A549 (cell line): ENCODE data around the gene SPPL2C. TPM values are rescaled to one million over a fixed set of nuclear protein-coding genes. Genes with fewer than 3 reads are reported as not detected.

ENCODE experiments used
- ATAC-seq, 2 experiments: fragments of 200-7000 bp in 1 of 2; fragments of >200 bp in 1 of 2; cut with Nextera tagmentation in 1 of 2; cut with Tn5 transposase in 1 of 2; 3 replicates each; pipeline versions ENCODE4 v1.8.0 to v1.9.1; 2018 to 2020; ENCODE audit warnings: mild to moderate bottlenecking in 1 of 2, moderate library complexity in 1 of 2
- CTCF ChIA-PET: fragments of 300-600 bp; sonication (Branson Sonifier 250); formaldehyde crosslinking; extraction: SDS; loops from one replicate; lab custom pipeline; 2021; ENCODE audit warnings: antibody characterized with exemption, inconsistent platforms; lab: Yijun Ruan, JAX
- POLR2A ChIA-PET: fragments of 350-600 bp; formaldehyde crosslinking; extraction: SDS; loops from one replicate; lab custom pipeline; 2021; ENCODE audit warnings: antibody characterized with exemption, inconsistent platforms; lab: Yijun Ruan, JAX
- DNase-seq, 2 experiments: peaks; one replicate each; pipeline versions ENCODE4 v3.0.0 to v3.0.0-alpha.2; 2011 to 2016; ENCODE audit warnings: low read depth in 1 of 2, low spot score in 1 of 2
- FAIRE-seq: peaks from 2 replicates; lab custom pipeline; 2011; peaks lifted over from hg19 to GRCh38; lab: Jason Lieb, UNC
- H3K27ac ChIP-seq, 2 experiments: fragments of >200 bp; sonication (Bioruptor Twin); formaldehyde crosslinking; 3 replicates each; pipeline ENCODE4 v1.5.1; 2016 to 2017
- H3K4me1 ChIP-seq: fragments of >200 bp; sonication (Bioruptor Twin); formaldehyde crosslinking; 3 replicates; pipeline ENCODE4 v1.6.1; 2016
- H3K4me2 ChIP-seq: fragments of >200 bp; sonication (Bioruptor Twin); formaldehyde crosslinking; 3 replicates; pipeline ENCODE4 v1.6.1; 2016
- H3K4me3 ChIP-seq: fragments of >200 bp; sonication (Bioruptor Twin); formaldehyde crosslinking; 3 replicates; pipeline ENCODE4 v1.5.1; 2016
- H3K9me3 ChIP-seq: fragments of >200 bp; sonication (Bioruptor Twin); formaldehyde crosslinking; 3 replicates; pipeline ENCODE4 v1.6.1; 2016
- CBX8 ChIP-seq: fragments of 200-600 bp; sonication (generic); IDR thresholded peaks from 2 replicates; pipeline ENCODE4 v1.6.1; 2016
- CEBPB ChIP-seq, 2 experiments: fragments of >200 bp in 1 of 2; sonication (Bioruptor Twin) in 1 of 2; formaldehyde crosslinking in 1 of 2; IDR thresholded peaks; 2 replicates each; pipeline ENCODE4 v1.6.1; 2012 to 2016
- CHD2 ChIP-seq: fragments of 150-350 bp; IDR thresholded peaks from 2 replicates; pipeline ENCODE4 v1.6.1; 2014; ENCODE audit warnings: low read length; ENCODE audit not compliant: partially characterized antibody
- CHD4 ChIP-seq: fragments of 200-600 bp; sonication (generic); IDR thresholded peaks from 2 replicates; pipeline ENCODE4 v1.6.1; 2016; ENCODE audit warnings: antibody characterized with exemption, mild to moderate bottlenecking, borderline replicate concordance
- FOSB ChIP-seq: fragments of 250-450 bp; sonication (Bioruptor Pico); IDR thresholded peaks from 2 replicates; pipeline ENCODE4 v1.5.0; 2020; ENCODE audit warnings: mild to moderate bottlenecking, moderate library complexity
- FOSL2 ChIP-seq, 2 experiments: fragments of 450-650 bp in 1 of 2; fragments of >200 bp in 1 of 2; sonication (Bioruptor Twin) in 1 of 2; formaldehyde crosslinking; IDR thresholded peaks; 2 replicates each; pipeline versions ENCODE4 v1.5.0 to v1.6.1; 2016 to 2020; ENCODE audit warnings: mild to moderate bottlenecking in 1 of 2, moderate library complexity in 1 of 2
- HOXA7 ChIP-seq: fragments of 250-450 bp; sonication (Bioruptor Pico); IDR thresholded peaks from 2 replicates; pipeline ENCODE4 v1.5.0; 2020; ENCODE audit warnings: mild to moderate bottlenecking, moderate library complexity
- KDM5A ChIP-seq: fragments of 200-600 bp; sonication (generic); IDR thresholded peaks from 2 replicates; pipeline ENCODE4 v1.6.1; 2016; ENCODE audit warnings: antibody characterized with exemption, mild to moderate bottlenecking
- MAZ ChIP-seq: fragments of 150-350 bp; IDR thresholded peaks from 2 replicates; pipeline ENCODE4 v1.6.1; 2014; ENCODE audit warnings: antibody characterized with exemption, low read depth, low read length, borderline replicate concordance
- MYC ChIP-seq: IDR thresholded peaks from 2 replicates; pipeline ENCODE4 v1.6.1; 2012; ENCODE audit warnings: mild to moderate bottlenecking, inconsistent platforms, low read length, improper control_type of control experiment, borderline replicate concordance
- NPAS2 ChIP-seq: fragments of 250-450 bp; sonication (Bioruptor Pico); IDR thresholded peaks from 2 replicates; pipeline ENCODE4 v1.8.0; 2022; ENCODE audit warnings: mild to moderate bottlenecking, moderate library complexity, borderline replicate concordance
- POLR2A ChIP-seq: IDR thresholded peaks from 2 replicates; pipeline ENCODE4 v1.6.1; 2012; ENCODE audit warnings: mild to moderate bottlenecking, low read length
- RFX5 ChIP-seq: fragments of 450-650 bp; IDR thresholded peaks from 2 replicates; pipeline ENCODE4 v1.7.1; 2014; ENCODE audit warnings: antibody characterized with exemption, mild to moderate bottlenecking, moderate library complexity
- RNF2 ChIP-seq: fragments of 200-600 bp; sonication (generic); IDR thresholded peaks from 2 replicates; pipeline ENCODE4 v1.6.1; 2016; ENCODE audit warnings: low read depth, mild to moderate bottlenecking, antibody characterized with exemption, moderate library complexity, borderline replicate concordance
- ZFP36 ChIP-seq: fragments of 450-650 bp; IDR thresholded peaks from 2 replicates; pipeline ENCODE4 v1.6.1; 2014; ENCODE audit warnings: borderline replicate concordance; ENCODE audit not compliant: partially characterized antibody
- ZNF302 ChIP-seq: fragments of 250-450 bp; sonication (Bioruptor Pico); IDR thresholded peaks from 2 replicates; pipeline ENCODE4 v1.9.0; 2021; ENCODE audit warnings: inconsistent platforms, mild to moderate bottlenecking, moderate library complexity
- WGBS: methylation state at CpG from one replicate; pipeline ENCODE4 v1.1.6; 2017; ENCODE audit errors: missing lambda C conversion rate; 5-methylcytosine and 5-hydroxymethylcytosine counted together
- polyA plus RNA-seq, 4 experiments: library from polyadenylated mRNA; depleted of rRNA in 3 of 4; stranded (reverse); fragments of >200 nt; fragmentation: RNase III in 1 of 4; extraction: RNeasy Plus Mini Kit Qiagen cat#74134 plus additional on column Dnase treatment in 1 of 4; gene quantifications; 2 replicates in 3 of 4; 3 replicates in 1 of 4; pipeline ENCODE4 v1.2.3, GENCODE V29; 2011 to 2017
- TF ChIP-seq, protein P1 (sequence below): fragments of >200 bp; sonication (Bioruptor Twin); formaldehyde crosslinking; IDR thresholded peaks from 3 replicates; pipeline ENCODE4 v1.6.1; 2016
- TF ChIP-seq, protein P2 (sequence below): fragments of 250-450 bp; sonication (Bioruptor Pico); IDR thresholded peaks from 2 replicates; pipeline ENCODE4 v1.5.0; 2020; ENCODE audit warnings: low read depth, mild to moderate bottlenecking, moderate library complexity
- TF ChIP-seq, protein P3 (sequence below): fragments of 200-600 bp; sonication (generic); IDR thresholded peaks from 2 replicates; pipeline ENCODE4 v1.6.1; 2016; ENCODE audit warnings: antibody characterized with exemption, mild to moderate bottlenecking, moderate library complexity
- TF ChIP-seq, protein P4 (sequence below): IDR thresholded peaks from 2 replicates; pipeline ENCODE4 v1.6.1; 2012; ENCODE audit warnings: low read depth, borderline replicate concordance

The SPPL2C gene
- polyA plus RNA-seq, 2 of the 4 experiments (the other 2 are of a cell fraction), result not detected

DNA sequence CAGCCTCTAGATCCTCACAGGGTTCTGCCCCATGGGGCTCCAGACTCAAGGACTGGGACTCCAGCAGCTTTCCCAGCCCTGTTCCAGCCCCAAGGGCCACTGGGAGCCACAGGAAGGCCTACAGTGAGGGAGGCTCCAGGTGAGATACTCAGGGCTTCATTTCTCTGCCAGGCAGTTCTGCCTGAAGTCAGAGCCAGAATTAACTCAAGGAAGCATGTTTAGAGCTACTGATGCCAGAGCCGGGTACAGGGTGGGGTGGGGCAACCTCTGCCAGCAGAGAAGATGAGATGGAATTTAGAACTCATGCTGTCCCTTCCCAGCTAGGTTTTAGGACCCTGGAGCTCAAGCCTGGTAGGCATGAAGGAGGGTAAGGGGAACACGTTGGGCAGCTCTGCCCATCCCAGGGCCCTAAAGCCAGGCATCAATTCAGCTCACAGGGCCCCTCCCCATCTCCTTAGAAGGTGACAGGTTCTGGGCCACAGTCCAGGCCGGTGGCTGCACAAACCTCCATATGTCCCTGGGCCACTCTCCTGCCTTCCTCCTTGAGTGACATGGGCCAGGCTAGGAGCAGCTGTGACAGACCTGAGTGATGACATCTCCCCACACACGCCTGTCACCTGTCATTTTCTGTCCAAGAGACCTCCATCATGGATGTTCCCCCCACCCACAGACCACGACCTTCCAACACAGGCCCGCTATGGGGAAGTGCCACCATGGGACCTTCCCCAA lies 24.5 kb upstream of the SPPL2C start (continued):
- TF ChIP-seq, protein P1, sequence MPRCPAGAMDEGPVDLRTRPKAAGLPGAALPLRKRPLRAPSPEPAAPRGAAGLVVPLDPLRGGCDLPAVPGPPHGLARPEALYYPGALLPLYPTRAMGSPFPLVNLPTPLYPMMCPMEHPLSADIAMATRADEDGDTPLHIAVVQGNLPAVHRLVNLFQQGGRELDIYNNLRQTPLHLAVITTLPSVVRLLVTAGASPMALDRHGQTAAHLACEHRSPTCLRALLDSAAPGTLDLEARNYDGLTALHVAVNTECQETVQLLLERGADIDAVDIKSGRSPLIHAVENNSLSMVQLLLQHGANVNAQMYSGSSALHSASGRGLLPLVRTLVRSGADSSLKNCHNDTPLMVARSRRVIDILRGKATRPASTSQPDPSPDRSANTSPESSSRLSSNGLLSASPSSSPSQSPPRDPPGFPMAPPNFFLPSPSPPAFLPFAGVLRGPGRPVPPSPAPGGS, result no peak

DNA sequence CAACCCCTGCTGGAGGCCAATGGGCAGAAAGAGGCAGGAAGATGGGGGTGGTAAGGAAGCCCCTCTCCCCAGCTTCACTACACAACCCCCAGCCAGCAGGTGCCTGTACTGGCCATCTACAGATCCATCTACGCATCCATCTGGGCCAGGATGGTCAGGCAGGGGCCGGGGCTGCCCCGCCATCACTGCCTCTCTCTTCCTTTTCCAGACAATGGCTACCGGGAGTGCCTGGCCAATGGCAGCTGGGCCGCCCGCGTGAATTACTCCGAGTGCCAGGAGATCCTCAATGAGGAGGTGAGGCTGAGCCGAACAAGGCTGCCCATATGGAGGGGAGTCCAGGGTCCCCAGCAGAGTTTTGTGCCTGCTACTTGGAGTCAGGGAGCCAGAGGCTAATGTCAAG lies 23.5 kb upstream of the SPPL2C start:
- Histone ChIP-seq H3K9me3 (no peaks in the 10 kb centered on the region), H3K4me1 (no peaks in the 10 kb centered on the region), H3K4me3 (no peak overlapping the region), H3K4me2 (no peak overlapping the region), H3K27ac (no peak overlapping the region)
- DNase-seq, result no peak
- CTCF ChIA-PET, result interaction anchor here (0.6 to 6.6 kb wide), 6 partner anchors 10 to 181 kb away, joined by 3 to 63 read pairs (median 14); partner anchors contain the start of gene CRHR1
- POLR2A ChIA-PET, result no interaction called here
- whole genome bisulfite sequencing, result 94% methylated on average over 9 of the region's 9 CpGs
- FAIRE-seq, result no peak
- no peak for ATAC-seq
- TF ChIP-seq, protein P2, sequence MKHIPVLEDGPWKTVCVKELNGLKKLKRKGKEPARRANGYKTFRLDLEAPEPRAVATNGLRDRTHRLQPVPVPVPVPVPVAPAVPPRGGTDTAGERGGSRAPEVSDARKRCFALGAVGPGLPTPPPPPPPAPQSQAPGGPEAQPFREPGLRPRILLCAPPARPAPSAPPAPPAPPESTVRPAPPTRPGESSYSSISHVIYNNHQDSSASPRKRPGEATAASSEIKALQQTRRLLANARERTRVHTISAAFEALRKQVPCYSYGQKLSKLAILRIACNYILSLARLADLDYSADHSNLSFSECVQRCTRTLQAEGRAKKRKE (CRISPR knock-in tag), result no peak
- TF ChIP-seq RFX5, result no peak
- TF ChIP-seq MAZ, result no peak
- no peak for TF ChIP-seq CBX8
- TF ChIP-seq CHD4, result no peak
- no peak for TF ChIP-seq CEBPB (IDR thresholded peaks at IDR 0.05)
- no peak for TF ChIP-seq KDM5A

DNA sequence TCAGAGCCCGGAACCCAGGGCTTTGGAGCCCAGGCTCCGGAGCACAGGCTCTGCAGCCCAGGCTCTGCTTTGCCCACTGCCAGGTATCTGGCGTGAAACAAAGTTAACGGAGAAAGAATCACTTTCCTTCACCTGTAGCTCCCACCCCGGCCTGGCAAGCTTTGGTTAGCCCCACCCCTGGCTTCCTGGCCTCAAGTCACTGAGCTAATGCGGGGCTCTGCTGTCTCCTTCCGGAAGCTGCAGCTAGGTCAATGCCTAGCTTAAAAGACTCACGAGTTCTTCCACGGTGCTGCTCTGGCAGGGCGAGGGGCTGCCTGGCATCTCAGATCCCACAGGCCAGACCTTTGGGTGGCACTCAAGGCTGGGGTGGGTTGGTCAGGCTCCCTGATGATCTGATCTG lies 21.1 kb upstream of the SPPL2C start:
- Histone ChIP-seq H3K4me2 (no peak overlapping the region), H3K27ac (no peak overlapping the region), H3K4me1 (no peaks in the 10 kb centered on the region), H3K9me3 (no peaks in the 10 kb centered on the region), H3K4me3 (no peak overlapping the region)
- ChIA-PET POLR2A (no interaction called here), CTCF (interaction anchor here (0.6 to 2.1 kb wide), 7 partner anchors 8 to 428 kb away, joined by 3 to 11 read pairs (median 3); no protein-coding TSS in a partner anchor)
- ATAC-seq (no peak), DNase-seq (no peak), FAIRE-seq (no peak)
- TF ChIP-seq, protein P3, sequence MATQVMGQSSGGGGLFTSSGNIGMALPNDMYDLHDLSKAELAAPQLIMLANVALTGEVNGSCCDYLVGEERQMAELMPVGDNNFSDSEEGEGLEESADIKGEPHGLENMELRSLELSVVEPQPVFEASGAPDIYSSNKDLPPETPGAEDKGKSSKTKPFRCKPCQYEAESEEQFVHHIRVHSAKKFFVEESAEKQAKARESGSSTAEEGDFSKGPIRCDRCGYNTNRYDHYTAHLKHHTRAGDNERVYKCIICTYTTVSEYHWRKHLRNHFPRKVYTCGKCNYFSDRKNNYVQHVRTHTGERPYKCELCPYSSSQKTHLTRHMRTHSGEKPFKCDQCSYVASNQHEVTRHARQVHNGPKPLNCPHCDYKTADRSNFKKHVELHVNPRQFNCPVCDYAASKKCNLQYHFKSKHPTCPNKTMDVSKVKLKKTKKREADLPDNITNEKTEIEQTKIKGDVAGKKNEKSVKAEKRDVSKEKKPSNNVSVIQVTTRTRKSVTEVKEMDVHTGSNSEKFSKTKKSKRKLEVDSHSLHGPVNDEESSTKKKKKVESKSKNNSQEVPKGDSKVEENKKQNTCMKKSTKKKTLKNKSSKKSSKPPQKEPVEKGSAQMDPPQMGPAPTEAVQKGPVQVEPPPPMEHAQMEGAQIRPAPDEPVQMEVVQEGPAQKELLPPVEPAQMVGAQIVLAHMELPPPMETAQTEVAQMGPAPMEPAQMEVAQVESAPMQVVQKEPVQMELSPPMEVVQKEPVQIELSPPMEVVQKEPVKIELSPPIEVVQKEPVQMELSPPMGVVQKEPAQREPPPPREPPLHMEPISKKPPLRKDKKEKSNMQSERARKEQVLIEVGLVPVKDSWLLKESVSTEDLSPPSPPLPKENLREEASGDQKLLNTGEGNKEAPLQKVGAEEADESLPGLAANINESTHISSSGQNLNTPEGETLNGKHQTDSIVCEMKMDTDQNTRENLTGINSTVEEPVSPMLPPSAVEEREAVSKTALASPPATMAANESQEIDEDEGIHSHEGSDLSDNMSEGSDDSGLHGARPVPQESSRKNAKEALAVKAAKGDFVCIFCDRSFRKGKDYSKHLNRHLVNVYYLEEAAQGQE, result no peak
- no peak for TF ChIP-seq FOSL2 (IDR thresholded peaks at IDR 0.05)
- TF ChIP-seq FOSL2 (CRISPR knock-in tag; IDR thresholded peaks at IDR 0.05), result no peak
- 80% methylated on average over 10 of the region's 10 CpGs for WGBS

DNA sequence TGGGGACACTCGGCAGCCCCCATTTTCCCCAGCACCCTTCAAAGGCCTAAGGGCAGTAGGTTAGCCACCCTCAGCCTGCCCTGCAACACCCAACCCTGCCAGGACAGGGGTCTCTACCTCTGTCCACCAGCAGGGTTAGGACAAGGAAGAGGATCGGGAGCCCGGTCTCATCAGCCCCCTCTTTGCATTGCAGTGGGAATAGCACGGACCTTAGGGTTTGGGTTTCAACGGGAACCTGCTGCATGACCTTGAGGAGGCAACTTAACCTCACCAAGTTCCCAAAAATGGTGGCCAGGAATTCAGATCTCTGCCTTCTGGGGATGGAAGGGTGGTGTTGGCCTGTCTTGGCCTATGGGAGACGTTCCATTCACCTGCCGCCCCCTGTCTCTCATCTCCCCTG lies 20.2 kb upstream of the SPPL2C start:
- H3K4me1 ChIP-seq, result no peaks in the 10 kb centered on the region
- ChIA-PET POLR2A (no interaction called here), CTCF (interaction anchor here (2.1 to 15.2 kb wide), 2 partner anchors 7 to 186 kb away, joined by 11 to 317 read pairs; no protein-coding TSS in a partner anchor)

More for the DNA sequence above, 20.2 kb upstream of the SPPL2C start:
- ATAC-seq (no peak; a peak in 1 of 6 replicates), DNase-seq (no peak), FAIRE-seq (no peak)
- H3K27ac ChIP-seq, result no peak overlapping the region
- no peak overlapping the region for H3K4me3 ChIP-seq
- H3K4me2 ChIP-seq, result no peak overlapping the region
- no peak for TF ChIP-seq HOXA7 (CRISPR knock-in tag)
- TF ChIP-seq NPAS2 (CRISPR knock-in tag), result no peak
- TF ChIP-seq CEBPB (IDR thresholded peaks at IDR 0.05), result no peak
- no peak for TF ChIP-seq POLR2A
- TF ChIP-seq KDM5A, result no peak
- no peak for TF ChIP-seq ZNF302 (CRISPR knock-in tag)
- no peak for TF ChIP-seq RNF2
- no peak for TF ChIP-seq ZFP36
- TF ChIP-seq FOSB (CRISPR knock-in tag), result no peak
- TF ChIP-seq CHD2, result no peak
- TF ChIP-seq, protein P4, sequence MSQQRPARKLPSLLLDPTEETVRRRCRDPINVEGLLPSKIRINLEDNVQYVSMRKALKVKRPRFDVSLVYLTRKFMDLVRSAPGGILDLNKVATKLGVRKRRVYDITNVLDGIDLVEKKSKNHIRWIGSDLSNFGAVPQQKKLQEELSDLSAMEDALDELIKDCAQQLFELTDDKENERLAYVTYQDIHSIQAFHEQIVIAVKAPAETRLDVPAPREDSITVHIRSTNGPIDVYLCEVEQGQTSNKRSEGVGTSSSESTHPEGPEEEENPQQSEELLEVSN, result no peak
- TF ChIP-seq MYC, result no peak
- TF ChIP-seq MAZ, result no peak
- TF ChIP-seq FOSL2 (IDR thresholded peaks at IDR 0.05), result no peak
- TF ChIP-seq FOSL2 (CRISPR knock-in tag; IDR thresholded peaks at IDR 0.05), result no peak
- no peaks in the 10 kb centered on the region for H3K9me3 ChIP-seq
- 76% methylated on average over 7 of the region's 7 CpGs for WGBS
